NCI-H1930 (cell line): ENCODE data around the gene PRAME.
"Not testable (repeated sequence)": the region's sequence is repeated elsewhere in the genome, so short reads cannot be mapped to it uniquely, and the experiment has no call there.

Experiments used
- DNase-seq, 2 experiments: peaks; one replicate each; lab custom pipeline; 2025; lab: John Stamatoyannopoulos, UW

Gene PRAME, protein sequence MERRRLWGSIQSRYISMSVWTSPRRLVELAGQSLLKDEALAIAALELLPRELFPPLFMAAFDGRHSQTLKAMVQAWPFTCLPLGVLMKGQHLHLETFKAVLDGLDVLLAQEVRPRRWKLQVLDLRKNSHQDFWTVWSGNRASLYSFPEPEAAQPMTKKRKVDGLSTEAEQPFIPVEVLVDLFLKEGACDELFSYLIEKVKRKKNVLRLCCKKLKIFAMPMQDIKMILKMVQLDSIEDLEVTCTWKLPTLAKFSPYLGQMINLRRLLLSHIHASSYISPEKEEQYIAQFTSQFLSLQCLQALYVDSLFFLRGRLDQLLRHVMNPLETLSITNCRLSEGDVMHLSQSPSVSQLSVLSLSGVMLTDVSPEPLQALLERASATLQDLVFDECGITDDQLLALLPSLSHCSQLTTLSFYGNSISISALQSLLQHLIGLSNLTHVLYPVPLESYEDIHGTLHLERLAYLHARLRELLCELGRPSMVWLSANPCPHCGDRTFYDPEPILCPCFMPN

DNA sequence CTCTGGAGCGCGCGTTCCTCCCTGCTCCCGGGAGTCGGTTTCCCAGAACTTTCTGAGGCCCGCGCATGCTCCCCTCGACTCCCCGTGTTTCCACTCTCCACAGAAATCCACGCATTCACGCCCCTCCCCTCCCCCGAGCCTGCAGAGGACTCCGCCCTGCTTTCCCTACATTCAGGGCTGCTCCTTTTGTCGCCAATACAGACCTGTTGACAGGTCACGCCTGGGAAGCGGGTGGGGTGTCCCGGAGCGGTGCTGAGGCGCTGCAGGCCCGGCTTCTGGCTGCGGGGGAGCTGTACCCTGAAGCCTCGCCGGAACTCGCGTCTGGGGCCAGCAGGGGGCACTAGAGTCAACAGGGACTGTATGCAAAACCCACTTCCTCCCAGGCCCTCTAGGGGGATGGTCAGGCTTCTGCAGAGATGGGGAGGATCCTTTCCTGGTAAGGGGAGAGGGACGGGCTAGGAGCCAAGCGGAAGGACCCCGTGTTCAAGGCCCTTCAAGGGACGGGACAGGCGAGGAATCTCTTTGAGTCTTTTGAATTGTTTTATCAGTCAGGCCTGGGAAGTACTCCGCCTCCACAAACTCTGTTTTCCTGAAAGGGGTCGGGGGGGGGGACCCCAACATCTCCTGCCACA is at the start of gene PRAME:
PRAME (minus strand) TSS at position 294 of the 632 bp plus-strand sequence. CDS start 2,433 bp downstream, outside the sequence.
- peak; percentile 93 to 95 for DNase-seq

DNA sequence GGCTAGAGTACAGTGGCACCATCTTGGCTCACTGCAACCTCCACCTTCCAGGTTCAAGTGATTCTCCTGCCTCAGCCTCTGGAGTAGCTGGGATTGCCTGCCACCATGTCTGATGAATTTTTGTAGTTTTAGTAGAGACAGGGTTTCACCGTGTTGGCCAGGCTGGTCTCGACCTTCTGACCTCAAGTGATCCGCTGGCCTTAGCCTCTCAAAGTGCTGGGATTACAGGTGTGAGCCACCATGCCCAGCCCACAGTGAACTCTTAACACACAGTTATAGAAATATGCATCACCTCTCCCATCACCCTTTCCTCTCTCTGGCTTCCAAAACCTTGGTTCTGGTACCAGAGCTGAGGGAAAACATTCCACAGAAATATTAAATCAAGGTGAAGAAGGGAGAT is 49.0 kb upstream of the PRAME start:
- DNase-seq: not testable (repeated sequence)

DNA sequence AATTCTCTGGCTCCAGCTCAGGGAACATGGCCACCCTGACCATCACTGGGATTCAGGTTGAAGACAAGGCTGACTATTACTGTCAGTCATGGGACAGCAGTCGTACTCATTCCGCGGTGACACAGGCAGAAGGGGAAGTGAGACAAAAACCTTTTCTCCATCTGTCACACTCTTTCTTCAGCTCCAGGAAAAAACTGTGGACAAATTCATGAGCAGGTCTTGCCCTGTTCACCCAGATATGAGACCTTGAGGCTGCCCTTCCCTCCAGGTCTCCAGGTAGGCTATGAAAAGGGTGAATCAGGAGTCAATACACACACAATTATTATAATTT is 46.0 kb upstream of the PRAME start:
- no peak for DNase-seq

DNA sequence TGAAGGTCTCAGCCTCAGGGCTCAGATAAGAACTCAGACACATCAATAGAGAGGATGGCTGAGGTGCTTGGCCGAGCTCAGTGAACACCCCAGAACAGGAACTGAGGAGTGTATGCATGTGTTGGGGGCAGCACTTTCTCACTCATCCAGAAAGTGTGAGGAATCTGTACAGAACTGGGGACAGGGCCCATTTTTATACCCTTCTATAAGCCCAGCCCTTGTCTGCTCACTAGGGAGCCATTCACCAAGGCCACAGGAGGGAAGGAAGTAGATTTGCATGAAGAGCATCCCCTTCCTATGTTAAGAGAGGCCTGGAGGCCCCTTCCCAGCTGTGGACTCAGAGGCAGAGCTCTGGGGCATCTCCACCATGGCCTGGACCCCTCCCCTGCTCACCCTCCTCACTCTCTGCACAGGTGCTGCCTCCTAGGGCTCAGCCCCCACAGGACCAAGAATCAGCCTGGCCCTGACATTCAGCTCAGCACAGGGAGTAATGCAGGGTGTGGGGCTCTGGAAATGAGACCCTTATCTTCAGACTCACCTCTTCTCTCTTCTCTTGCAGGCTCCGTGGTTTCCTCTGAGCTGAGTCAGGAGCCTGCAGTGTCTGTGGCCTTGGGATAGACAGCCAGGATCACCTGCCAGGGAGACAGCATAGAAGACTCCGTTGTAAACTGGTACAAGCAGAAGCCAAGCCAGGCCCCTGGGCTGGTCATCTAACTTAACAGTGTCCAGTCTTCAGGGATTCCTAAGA is 45.4 kb upstream of the PRAME start:
- DNase-seq: no peak

DNA sequence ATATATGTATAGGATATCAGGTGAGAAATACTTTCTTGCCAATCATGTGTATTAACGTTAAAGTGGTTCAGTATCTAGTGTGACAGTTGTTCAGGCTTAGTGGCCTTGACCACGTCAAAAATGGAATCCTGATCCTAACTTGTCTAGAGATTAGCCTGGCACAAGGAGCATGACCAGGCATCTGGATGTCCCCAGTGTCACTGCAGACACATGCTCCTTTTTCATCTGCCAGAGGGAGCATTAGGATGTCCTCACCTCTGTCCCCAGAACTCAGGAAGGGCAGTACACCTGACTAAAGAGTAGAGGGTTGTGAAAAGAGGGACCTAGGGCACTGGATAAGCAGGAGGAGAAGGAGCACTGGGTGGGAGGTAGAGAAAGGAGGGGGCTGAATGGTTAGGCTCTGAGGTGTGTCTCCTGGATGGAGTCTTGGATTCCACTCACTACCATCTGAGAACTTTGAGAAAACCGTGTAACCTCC is 44.4 kb upstream of the PRAME start:
- no peak for DNase-seq

DNA sequence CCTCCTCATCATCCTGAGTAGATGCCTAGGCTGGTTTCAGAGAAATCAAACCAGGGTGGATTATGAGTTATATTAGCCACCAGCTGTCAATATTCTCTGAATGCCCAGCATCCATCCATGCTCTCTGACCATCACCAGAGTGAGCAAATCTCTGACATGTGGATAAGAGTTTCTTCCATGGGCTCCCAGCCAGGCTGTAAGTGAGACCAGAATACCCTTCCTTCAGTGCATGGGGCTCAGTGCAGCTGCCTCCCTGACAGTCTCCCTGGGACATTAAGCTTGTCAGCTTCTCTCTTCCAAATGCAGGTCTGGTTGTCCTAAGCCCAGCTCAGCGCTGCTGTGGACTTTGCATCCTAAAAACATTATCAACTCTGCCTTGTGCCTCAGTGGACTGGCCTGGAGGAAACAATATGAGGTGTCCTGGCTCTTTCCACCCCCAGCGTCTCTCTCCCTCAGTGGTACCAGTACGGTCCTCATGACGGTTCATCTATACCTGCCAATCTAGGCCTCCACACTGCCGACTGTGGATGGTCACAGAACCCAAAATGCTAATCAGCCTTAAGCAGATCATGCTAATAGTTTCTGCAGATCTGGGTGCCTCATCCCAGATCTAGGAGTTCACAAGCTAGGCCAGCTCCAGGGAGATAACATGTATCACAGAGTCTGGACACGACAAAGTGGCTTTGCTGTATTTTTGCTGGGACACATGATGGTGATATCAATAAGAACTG is 41.6 kb upstream of the PRAME start:
- DNase-seq: no peak

DNA sequence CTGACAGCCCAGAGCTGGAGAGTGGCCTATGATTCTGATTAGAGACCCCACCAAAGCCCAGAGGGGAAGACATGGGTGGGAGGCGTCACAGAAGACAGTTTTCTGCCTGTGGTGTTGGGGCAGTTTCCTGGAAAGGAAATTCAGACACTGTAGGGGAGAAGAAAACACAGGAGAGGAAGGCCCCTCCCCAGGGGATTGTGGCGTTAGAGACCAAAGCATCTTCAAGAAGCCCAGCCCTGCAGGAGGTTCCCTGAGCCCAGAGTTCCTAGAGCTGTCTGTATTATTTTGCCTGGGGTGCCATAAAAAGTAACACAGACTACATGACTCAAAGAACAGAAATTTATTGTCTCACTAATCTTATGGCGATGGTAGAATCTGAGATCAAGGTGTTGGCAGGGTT is 40.2 kb upstream of the PRAME start:
- no peak for DNase-seq

DNA sequence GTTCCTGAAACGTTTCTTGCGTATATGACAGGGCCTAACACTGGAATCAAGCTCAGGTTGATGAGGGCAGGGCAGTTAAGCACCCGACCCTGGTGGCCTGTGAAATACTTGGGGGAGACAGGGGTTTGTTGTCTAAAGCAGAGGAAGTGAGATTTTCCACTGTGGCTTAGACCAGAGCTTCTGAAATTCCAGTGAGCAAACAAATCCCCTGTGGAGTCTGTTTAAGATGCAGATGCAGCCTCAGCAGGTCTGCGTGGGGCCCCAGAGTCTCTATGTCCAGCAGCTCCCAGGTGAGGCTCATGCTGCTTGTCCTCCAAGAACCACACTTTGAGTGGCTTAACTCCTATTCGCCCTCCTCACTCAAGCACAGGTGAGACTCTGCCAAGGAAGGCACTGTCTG is 39.1 kb upstream of the PRAME start:
- no peak for DNase-seq

DNA sequence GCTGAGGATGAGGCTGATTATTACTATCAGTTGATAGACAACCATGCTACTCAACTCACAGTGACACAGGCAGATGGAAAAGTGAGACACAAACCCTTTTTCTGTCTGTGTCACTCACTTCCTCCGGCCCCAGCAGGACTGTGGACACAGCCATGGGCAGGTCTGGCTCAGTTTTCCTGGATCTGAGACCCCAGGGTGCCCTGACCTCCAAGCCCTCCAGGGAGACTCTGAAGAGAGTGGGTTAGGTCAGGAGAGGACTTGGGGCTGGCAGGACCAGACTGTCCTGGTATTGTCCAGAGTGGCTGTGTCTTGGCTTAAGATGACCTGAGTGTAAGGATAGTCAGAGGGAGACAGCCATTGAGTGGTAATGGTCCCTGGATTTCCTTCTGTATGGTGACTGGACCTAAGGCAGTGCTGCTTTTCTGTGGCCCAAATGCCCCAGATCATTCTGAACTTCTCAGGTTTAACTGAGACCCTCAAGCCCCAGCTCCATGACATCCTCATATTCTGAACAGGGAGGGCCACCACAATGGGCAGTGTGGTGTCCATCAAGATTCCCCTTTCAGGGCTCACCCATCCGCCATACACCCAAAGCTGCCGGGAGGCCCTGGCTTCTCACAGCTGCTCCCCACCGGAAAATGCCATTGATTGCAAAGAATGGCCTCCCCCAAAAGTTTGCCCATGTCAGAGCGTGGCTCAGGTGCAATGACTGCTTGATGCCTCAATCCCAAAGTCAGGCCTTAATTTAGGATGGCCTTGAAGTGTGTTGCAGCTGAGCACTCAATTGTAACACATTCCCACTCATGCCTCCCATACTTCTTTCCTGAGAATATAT is 36.2 kb upstream of the PRAME start:
- DNase-seq: no peak

DNA sequence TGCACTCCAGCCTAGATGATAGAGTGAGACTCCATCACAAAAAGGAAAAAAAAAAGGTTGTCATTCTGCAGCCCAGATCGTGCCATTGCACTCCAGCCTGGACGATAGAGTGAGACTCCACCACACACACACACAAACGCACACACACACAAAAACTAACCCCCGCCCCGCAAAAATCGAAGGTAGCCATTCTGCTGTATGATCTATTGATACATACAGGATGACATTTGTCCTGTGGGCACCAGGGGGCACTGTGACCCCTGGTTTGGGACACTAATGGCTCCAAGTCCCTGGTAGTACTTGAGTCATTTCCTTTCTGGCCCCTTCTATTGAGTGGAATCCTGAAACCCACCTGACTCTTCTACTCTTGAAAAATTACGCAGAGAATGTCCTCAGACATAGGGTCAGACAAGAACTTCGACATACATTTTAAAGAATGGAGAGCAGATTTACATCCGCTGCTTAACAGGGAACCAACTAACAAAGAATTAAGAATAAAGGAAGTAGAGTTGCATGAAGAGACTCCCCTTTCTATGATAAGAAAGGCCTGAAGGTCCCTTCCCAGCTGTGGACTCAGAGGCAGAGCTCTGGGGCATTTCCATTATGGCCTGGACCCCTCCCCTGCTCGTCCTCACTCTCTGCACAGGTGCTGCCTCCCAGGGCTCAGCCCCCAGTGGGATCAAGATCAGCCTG is 35.0 kb upstream of the PRAME start:
- DNase-seq: peak; percentile 7

DNA sequence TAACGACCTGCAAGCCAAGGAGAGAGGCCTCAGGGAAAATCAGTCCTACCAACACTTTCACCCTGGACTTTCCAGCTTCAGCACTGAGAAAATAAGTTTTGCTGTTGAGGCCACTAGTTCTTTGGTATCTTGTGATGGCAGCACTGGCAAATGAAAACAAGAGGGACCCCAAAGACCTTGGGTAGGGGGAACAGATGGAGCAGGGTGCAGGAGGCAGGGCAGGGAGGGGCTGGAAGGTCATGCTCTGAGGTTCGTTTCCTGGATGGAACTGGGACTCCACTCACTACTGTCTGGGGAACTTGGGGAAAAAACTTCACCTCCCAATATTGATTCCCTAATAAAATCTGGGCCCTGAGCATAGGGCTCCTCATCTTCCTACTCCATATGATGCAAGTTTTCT is 34.2 kb upstream of the PRAME start:
- DNase-seq: no peak

DNA sequence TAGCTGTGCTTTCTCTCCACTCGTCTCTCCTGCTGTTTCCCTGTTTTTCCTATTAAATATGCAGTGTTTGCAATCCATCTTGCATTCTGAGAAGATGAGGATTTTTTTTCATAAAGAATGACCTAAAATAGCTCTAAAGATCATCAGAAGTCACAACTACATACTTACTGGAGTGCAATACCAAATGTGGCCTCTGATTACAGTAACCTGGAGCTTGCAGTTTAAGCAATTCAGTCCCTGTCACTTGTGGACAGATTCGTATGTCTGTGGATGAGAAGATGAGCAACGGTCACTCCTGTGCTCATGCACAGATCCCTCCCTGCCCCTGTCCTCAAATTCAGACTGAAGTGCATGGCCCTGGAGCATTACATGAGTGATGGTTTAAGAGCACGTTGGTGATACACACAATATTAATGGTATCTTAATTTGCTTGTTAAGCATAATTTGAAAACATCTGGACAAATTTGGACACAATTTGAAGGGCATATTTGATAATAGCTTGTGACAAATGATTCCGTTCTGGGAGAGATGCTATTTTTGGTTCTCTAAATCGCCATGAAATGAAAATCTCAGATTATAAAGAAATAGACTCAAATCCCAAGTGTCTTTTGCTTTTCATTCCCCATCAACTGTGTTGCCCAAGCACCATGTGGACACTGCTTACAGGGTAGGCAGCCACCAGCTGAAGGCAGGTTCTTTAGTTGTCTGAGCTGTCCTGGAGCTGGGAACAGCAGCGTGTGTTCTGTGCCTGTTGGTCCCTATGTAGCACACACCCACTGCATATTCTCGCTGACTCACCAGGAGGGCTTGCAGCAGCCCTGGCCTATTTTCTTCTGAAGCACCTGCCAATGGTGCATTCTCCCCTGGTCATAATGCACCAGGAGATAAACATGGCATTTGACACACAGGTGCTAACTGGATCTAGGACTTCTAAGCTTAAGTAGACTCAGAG is 32.6 kb upstream of the PRAME start:
- DNase-seq: no peak

DNA sequence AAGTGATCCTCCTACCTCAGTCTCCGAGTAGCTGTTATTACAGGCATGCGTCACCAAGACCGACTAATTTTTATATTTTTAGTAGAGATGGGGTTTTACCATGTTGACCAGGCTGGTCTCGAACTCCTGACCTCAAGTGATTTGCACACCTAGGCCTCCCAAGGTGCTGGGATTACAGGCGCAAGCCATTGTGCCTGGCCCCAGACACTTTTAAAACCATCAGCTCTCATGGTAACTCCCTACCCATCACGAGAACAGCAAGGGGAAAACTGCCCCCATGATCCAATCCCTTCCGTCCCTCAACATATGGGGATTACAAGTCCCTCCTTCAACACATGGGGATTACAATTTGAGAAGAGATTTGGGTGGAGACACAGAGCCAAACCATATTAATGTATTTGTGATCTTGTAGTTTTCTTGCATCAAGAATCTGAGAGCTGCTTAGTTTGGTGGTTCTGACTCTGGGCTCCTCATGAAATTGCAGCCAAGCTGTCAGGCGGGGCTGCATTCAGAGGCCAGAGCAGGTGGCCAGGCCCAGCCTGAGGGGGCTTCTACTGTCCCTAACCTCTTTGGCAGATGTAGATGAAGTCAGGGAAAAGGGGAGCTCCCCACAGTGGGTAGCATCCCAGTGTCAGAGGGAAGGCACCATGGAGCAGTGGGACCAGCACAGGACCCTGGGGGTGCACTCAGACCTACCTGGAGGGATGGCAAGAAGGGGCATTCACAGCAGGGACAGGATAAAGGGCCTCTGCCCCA is 31.2 kb upstream of the PRAME start:
- DNase-seq: no peak

DNA sequence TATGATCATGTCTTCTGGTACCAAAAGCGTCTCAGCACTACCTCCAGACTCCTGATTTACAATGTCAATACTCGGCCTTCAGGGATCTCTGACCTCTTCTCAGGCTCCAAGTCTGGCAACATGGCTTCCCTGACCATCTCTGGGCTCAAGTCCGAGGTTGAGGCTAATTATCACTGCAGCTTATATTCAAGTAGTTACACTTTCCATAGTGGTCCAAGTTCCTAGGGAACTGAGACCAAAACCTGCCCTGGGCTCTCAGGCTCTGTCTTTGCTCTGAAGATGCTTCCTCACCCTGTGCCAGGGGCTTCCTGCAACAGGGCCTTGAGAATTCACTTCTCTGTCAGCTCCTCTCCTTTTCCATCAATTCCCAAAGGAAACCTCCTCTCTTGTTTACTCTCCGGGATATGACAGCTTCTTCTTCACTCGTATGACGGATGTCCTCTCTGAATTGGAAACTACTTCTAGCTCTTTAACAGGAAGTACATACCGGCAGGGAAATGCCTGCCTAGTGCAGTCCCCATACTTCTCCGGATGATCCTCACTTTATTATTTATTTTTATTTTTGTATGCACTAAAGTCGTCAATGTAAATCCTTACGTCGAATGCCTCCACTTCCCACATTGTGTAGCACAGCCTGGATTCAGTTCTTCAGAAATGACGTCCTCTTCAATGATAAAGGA is 29.6 kb upstream of the PRAME start:
- DNase-seq: no peak

DNA sequence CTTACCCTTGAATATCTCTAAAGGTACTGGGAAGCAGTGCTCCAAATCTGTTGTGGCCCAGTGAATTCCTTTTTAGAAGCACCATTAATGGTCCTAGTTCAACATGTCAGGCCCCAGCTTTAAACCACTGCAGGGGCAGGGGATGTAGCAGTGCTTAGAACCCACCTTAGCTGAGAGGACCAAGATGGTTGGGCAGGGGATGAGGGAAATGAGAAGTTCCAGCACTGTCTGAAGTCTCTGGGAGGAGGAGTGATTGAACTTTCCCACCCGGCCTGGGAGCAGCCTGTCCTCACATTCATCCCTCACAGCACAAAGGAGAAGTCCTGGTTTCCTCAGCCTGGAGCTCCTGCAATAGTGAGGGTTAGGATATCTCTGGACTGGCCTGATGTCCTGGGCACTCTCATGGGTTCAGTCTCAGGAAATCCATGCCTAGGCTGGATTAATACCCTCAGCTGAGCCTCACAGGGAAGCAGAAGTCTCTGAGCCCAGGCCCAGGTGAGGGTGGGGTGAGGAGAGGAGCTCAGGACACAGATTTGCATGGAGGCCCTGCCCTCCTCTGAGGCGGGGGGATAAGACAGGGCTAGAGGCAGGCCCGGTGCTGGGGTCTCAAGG is 28.6 kb upstream of the PRAME start:
- DNase-seq: no peak

DNA sequence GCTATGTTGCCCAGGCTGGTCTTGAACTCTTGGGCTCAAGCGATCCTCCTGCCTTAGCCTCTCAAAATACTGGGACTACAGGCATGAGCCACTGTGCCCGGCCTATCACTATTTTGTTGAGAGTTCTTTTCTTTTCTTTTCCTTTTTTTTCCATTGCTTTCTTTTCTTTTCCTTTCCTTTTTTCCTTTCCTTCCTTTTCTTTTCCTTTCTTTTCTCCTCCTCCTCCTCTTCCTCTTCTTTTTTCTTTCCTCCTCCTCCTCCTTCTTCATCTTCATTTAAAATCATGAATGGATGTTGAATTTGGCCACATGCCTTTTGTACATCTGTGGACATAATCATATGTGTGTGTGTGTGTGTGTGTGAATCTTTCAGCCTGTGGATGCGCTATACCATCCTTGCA is 25.7 kb upstream of the PRAME start:
- no peak for DNase-seq

DNA sequence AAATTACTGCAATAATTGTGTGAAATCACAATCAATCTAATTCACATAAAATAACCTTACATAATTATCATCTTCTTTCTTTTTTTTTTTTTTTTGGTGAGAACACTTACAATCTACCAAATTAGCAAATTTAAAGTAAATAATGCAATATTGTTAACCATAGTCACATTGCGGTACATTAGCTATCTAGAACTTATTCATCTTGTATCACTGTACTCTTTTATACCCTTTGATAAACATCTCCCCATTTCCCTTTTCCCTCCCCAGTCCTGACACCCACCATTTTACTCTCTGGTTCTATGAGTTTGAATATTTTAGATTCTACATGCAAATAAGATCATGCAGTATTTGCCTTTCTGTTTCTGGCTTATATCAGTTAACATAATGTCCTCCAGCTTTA is 24.0 kb upstream of the PRAME start:
- DNase-seq: no peak

DNA sequence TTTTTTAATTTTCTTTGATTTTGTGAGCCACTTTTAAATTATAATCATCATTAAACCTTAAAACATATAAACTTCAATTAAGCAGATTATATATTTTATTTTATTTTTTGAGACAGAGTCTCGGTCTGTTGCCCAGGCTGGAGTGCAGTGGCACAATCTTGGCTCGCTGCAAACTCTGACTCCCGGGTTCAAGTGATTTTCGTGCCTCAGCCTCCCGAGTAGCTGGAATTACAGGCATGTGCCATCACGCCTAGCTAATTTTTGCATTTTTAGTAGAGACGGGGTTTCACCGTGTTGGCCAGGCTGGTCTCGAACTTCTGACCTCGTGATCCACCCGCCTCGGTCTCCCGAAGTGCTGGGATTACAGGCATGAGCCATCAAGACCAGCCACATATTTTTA is 22.5 kb upstream of the PRAME start:
- DNase-seq: not testable (repeated sequence)
